Progenitor cell of endocrine pancreas (in vitro differentiated cells): Measurements from ENCODE around the gene MMP17. TPM values are rescaled to one million over a fixed set of nuclear protein-coding genes. Genes with fewer than 3 reads are reported as not detected.

Experiments
- DNase-seq: peaks from one replicate; pipeline ENCODE4 v3.0.0; 2021; ENCODE audit warnings: low spot score; ENCODE audit not compliant: unreplicated experiment
- H3K27ac Mint-ChIP-seq: 2 replicates; pipeline ENCODE4 v1.8.0; 2021; ENCODE audit warnings: mild to moderate bottlenecking, moderate library complexity, mixed read lengths
- H3K27me3 Mint-ChIP-seq: 2 replicates; pipeline ENCODE4 v1.8.0; 2021; ENCODE audit warnings: mixed read lengths
- H3K36me3 Mint-ChIP-seq: 2 replicates; pipeline ENCODE4 v1.8.0; 2022; ENCODE audit warnings: mixed read lengths; ENCODE audit not compliant: insufficient read depth
- H3K4me1 Mint-ChIP-seq: 2 replicates; pipeline ENCODE4 v1.8.0; 2021; ENCODE audit warnings: low read depth, mixed read lengths
- H3K4me3 Mint-ChIP-seq: 2 replicates; pipeline ENCODE4 v1.8.0; 2021; ENCODE audit warnings: low read depth, mild to moderate bottlenecking, moderate library complexity, mixed read lengths
- H3K9me3 Mint-ChIP-seq: 2 replicates; pipeline ENCODE4 v1.8.0; 2021; ENCODE audit warnings: low read depth, mixed read lengths
- total RNA-seq: library from RNA; stranded (reverse); gene quantifications from 2 replicates; pipeline ENCODE4 v1.2.1, GENCODE V29; 2021
- TF ChIP-seq, protein P1 (sequence below): fragments of 200-600 bp; sonication (generic); IDR thresholded peaks from one replicate; pipeline ENCODE4 v1.5.0; 2021; ENCODE audit warnings: antibody characterized with exemption, mild to moderate bottlenecking; ENCODE audit not compliant: unreplicated experiment

MMP17 gene
- total RNA-seq, 1 donor from 2014 or later: 0.48 TPM

DNA sequence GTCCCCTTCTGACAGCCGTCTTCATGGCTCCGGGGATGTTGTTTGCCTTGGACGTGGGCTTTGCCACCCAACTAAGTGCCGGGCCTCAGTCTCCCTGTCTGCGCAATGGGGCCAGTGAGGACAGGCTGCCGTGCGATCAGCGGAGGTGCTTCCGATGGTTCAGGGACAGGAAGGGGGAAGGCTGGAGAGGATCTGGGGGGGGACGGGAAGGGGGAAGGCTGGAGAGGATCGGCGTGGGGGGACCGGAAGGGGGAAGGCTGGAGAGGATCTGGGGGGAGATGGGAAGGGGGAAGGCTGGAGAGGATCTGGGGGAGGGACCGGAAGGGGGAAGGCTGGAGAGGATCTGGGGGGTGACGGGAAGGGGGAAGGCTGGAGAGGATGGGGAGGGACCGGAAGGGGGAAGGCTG, 3.4 kb downstream of the MMP17 start:
- H3K36me3 Mint-ChIP-seq: no peaks in the 10 kb centered on the region
- H3K4me1 Mint-ChIP-seq: no peaks in the 10 kb centered on the region
- no peak for DNase-seq
- peaks cover 33% of the 10 kb centered on the region for H3K27me3 Mint-ChIP-seq
- H3K27ac Mint-ChIP-seq: no peak overlapping the region
- TF ChIP-seq, protein P1, sequence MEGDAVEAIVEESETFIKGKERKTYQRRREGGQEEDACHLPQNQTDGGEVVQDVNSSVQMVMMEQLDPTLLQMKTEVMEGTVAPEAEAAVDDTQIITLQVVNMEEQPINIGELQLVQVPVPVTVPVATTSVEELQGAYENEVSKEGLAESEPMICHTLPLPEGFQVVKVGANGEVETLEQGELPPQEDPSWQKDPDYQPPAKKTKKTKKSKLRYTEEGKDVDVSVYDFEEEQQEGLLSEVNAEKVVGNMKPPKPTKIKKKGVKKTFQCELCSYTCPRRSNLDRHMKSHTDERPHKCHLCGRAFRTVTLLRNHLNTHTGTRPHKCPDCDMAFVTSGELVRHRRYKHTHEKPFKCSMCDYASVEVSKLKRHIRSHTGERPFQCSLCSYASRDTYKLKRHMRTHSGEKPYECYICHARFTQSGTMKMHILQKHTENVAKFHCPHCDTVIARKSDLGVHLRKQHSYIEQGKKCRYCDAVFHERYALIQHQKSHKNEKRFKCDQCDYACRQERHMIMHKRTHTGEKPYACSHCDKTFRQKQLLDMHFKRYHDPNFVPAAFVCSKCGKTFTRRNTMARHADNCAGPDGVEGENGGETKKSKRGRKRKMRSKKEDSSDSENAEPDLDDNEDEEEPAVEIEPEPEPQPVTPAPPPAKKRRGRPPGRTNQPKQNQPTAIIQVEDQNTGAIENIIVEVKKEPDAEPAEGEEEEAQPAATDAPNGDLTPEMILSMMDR: no peak
- H3K9me3 Mint-ChIP-seq: no peaks in the 10 kb centered on the region
- no peak overlapping the region for H3K4me3 Mint-ChIP-seq

DNA sequence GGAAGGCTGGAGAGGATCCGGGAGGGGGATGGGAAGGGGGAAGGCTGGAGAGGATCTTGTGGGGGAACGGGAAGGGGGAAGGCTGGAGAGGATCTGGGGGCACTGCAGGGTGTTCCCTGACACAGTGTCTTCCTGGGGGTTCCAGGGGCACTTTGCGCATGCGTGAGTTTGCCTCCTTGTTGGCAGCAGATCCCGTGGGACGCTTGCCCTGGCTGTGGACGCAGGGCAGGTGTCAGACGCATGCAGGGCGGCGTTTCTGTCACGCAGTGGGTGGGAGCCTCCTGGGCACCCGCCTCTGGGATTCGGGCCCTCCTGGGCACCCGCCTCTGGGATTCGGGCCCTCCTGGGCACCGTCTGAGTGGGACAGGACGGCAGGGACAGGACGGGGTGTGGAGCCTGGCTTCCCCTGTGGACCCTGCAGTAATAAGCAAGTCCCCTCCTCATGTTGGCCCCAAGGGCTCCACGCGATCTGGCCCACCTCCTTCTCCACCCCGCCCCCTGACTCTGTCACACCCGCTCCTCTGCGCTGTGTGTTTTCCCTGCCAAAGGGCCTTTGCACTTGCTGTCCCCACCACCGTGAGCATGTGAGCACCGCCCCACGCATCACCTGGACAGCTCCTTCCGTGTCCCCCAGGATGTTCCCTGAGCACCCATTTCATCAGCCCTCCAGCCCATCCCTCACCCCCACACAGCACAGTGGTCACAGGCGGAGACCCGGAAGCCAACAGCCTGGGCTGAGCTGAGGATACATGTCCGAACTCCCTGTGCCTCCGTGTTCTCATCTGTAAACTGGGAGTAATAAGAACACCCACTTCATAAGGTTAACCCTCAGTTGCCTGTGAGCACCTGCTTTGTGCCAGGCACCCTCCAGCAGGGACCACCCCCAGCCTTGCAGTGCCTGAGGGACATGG, 4.4 kb downstream of the MMP17 start:
- TF ChIP-seq, protein P1: no peak
- Mint-ChIP-seq H3K4me1 (no peaks in the 10 kb centered on the region), H3K4me3 (no peak overlapping the region), H3K27me3 (peaks cover 25% of the 10 kb centered on the region), H3K27ac (no peak overlapping the region), H3K36me3 (no peaks in the 10 kb centered on the region), H3K9me3 (no peaks in the 10 kb centered on the region)
- no peak for DNase-seq

GRCh38 chr12:131833288-131833895, 5.2 kb downstream of the MMP17 start:
- Mint-ChIP-seq H3K4me3 (no peak overlapping the region), H3K27me3 (peaks cover 23% of the 10 kb centered on the region)

GRCh38 chr12:131833896-131834641, 5.9 kb downstream of the MMP17 start:
- Mint-ChIP-seq H3K4me3 (no peak overlapping the region), H3K27me3 (peaks cover 23% of the 10 kb centered on the region), H3K9me3 (no peaks in the 10 kb centered on the region), H3K27ac (no peak overlapping the region), H3K4me1 (no peaks in the 10 kb centered on the region), H3K36me3 (no peaks in the 10 kb centered on the region)
- DNase-seq: no peak
- TF ChIP-seq, protein P1: peak; percentile 44

More at GRCh38 chr12:131833288-131833895, 5.2 kb downstream of the MMP17 start:
- H3K36me3 Mint-ChIP-seq: no peaks in the 10 kb centered on the region
- TF ChIP-seq, protein P1: no peak
- H3K4me1 Mint-ChIP-seq: no peaks in the 10 kb centered on the region
- DNase-seq: no peak
- no peak overlapping the region for H3K27ac Mint-ChIP-seq
- no peaks in the 10 kb centered on the region for H3K9me3 Mint-ChIP-seq
